Measurements from ENCODE around the gene RHBDL1. TPM values are rescaled to one million over a fixed set of nuclear protein-coding genes. Genes with fewer than 3 reads are reported as not detected.

Gene RHBDL1
- total and polyA plus RNA-seq, 9 of the 15 experiments (the other 6 are each of a cell fraction or from before 2014, with no cell fraction given), result 0.03 to 5.6 (median 1.3) TPM; not detected in 1

GRCh38 chr16:674968-675883 is at the start of gene RHBDL1 (continued):
- TF ChIP-seq, protein P1, sequence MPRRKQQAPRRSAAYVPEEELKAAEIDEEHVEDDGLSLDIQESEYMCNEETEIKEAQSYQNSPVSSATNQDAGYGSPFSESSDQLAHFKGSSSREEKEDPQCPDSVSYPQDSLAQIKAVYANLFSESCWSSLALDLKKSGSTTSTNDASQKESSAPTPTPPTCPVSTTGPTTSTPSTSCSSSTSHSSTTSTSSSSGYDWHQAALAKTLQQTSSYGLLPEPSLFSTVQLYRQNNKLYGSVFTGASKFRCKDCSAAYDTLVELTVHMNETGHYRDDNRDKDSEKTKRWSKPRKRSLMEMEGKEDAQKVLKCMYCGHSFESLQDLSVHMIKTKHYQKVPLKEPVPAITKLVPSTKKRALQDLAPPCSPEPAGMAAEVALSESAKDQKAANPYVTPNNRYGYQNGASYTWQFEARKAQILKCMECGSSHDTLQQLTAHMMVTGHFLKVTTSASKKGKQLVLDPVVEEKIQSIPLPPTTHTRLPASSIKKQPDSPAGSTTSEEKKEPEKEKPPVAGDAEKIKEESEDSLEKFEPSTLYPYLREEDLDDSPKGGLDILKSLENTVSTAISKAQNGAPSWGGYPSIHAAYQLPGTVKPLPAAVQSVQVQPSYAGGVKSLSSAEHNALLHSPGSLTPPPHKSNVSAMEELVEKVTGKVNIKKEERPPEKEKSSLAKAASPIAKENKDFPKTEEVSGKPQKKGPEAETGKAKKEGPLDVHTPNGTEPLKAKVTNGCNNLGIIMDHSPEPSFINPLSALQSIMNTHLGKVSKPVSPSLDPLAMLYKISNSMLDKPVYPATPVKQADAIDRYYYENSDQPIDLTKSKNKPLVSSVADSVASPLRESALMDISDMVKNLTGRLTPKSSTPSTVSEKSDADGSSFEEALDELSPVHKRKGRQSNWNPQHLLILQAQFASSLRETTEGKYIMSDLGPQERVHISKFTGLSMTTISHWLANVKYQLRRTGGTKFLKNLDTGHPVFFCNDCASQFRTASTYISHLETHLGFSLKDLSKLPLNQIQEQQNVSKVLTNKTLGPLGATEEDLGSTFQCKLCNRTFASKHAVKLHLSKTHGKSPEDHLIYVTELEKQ (CRISPR knock-in tag; IDR thresholded peaks at IDR 0.05), result no peak
- TF ChIP-seq, protein P2, sequence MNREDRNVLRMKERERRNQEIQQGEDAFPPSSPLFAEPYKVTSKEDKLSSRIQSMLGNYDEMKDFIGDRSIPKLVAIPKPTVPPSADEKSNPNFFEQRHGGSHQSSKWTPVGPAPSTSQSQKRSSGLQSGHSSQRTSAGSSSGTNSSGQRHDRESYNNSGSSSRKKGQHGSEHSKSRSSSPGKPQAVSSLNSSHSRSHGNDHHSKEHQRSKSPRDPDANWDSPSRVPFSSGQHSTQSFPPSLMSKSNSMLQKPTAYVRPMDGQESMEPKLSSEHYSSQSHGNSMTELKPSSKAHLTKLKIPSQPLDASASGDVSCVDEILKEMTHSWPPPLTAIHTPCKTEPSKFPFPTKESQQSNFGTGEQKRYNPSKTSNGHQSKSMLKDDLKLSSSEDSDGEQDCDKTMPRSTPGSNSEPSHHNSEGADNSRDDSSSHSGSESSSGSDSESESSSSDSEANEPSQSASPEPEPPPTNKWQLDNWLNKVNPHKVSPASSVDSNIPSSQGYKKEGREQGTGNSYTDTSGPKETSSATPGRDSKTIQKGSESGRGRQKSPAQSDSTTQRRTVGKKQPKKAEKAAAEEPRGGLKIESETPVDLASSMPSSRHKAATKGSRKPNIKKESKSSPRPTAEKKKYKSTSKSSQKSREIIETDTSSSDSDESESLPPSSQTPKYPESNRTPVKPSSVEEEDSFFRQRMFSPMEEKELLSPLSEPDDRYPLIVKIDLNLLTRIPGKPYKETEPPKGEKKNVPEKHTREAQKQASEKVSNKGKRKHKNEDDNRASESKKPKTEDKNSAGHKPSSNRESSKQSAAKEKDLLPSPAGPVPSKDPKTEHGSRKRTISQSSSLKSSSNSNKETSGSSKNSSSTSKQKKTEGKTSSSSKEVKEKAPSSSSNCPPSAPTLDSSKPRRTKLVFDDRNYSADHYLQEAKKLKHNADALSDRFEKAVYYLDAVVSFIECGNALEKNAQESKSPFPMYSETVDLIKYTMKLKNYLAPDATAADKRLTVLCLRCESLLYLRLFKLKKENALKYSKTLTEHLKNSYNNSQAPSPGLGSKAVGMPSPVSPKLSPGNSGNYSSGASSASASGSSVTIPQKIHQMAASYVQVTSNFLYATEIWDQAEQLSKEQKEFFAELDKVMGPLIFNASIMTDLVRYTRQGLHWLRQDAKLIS (CRISPR knock-in tag; IDR thresholded peaks at IDR 0.05), result 0 out of 2 replicates have a peak, but pooled peaks have one; percentile 14
- TF ChIP-seq HNRNPUL1 (IDR thresholded peaks at IDR 0.05; ENCODE audit: low read length), result no peak
- TF ChIP-seq ZNF699 (CRISPR knock-in tag; IDR thresholded peaks at IDR 0.05; ENCODE audit: insufficient replicate concordance), result no peak
- TF ChIP-seq STAT5A (IDR thresholded peaks at IDR 0.05; ENCODE audit: borderline replicate concordance, low read length), result no peak
- TF ChIP-seq ZNF12 (CRISPR knock-in tag; IDR thresholded peaks at IDR 0.05), result no peak
- TF ChIP-seq NCOR1 (IDR thresholded peaks at IDR 0.05), result peak; percentile 53
- TF ChIP-seq ZC3H11A (IDR thresholded peaks at IDR 0.05; ENCODE audit: low read depth, low read length), result no peak
- TF ChIP-seq MNT (conservative IDR thresholded peaks at IDR 0.05), result peak; percentile 73 to 85
- TF ChIP-seq BACH1 (tag; IDR thresholded peaks at IDR 0.05), result no peak
- TF ChIP-seq IRF1 (CRISPR knock-in tag; IDR thresholded peaks at IDR 0.05; ENCODE audit: borderline replicate concordance), result no peak
- peak in 1 of 2 experiments; percentile 61; a peak in 1 of 4 replicates for TF ChIP-seq UBTF (IDR thresholded peaks at IDR 0.05; ENCODE audit: borderline replicate concordance in 1 of 2, low read depth in 2 of 2, low read length in 2 of 2)
- no peak for TF ChIP-seq ZNF165 (CRISPR knock-in tag; IDR thresholded peaks at IDR 0.05; ENCODE audit: borderline replicate concordance)

All from K562 (cell line).